ENCODE data around the gene PLEKHM2. TPM values are rescaled to one million over a fixed set of nuclear protein-coding genes. Genes with fewer than 3 reads are reported as not detected.

Gene PLEKHM2
- total RNA-seq, 1 experiment from 2014 or later = 45.9 TPM

GRCh38 chr1:15656464-15656863, 27.7 kb upstream of the PLEKHM2 start:
- Histone ChIP-seq H3K27me3 (ENCODE audit: insufficient read depth, low read length) (no peaks in the 10 kb centered on the region), H3K27ac (ENCODE audit: insufficient read length, low read depth, low read length) (no peak overlapping the region), H3K79me2 (ENCODE audit: insufficient read depth, low read length) (0 out of 2 replicates have a peak, but pooled peaks cover 2% of the 10 kb centered on the region), H3T11ph (ENCODE audit: low read length) (no peak overlapping the region), H3K9ac (ENCODE audit: extremely low read depth, insufficient read length, low read length) (no peak overlapping the region), H2BK20ac (ENCODE audit: low read depth, low read length, poor library complexity, severe bottlenecking) (no peak overlapping the region), H3K23ac (ENCODE audit: insufficient read length, low read depth, low read length) (no peak overlapping the region), H2BK15ac (ENCODE audit: low read depth, low read length) (no peak overlapping the region), H4K20me1 (ENCODE audit: control insufficient read depth, insufficient read depth, insufficient read length) (no peaks in the 10 kb centered on the region), H4K5ac (ENCODE audit: insufficient read length, low read depth, low read length) (no peak overlapping the region), H3K14ac (ENCODE audit: insufficient read depth, low read length) (no peak overlapping the region), H3K56ac (ENCODE audit: insufficient read length, low read depth, low read length) (no peak overlapping the region), H3K23me2 (ENCODE audit: insufficient read length, low read depth, low read length, poor library complexity, severe bottlenecking) (no peaks in the 10 kb centered on the region), H2BK12ac (ENCODE audit: insufficient read length, low read depth, low read length) (no peak overlapping the region), H2AFZ (ENCODE audit: low read length) (no peak overlapping the region), H3K4me2 (ENCODE audit: insufficient read depth, insufficient read length, low read length) (no peak overlapping the region), H4K8ac (replicated peaks; ENCODE audit: insufficient read length, low read depth, low read length) (no peak overlapping the region), H2BK120ac (ENCODE audit: low read depth, low read length, poor library complexity, severe bottlenecking) (no peak overlapping the region), H4K91ac (ENCODE audit: insufficient read length, low read depth, low read length) (no peak overlapping the region), H3K4ac (ENCODE audit: low read depth, low read length) (no peak overlapping the region), H2AK5ac (ENCODE audit: insufficient read length, low read length) (no peak overlapping the region), H3K79me1 (ENCODE audit: insufficient read depth, low read depth, low read length, poor library complexity, severe bottlenecking) (no peaks in the 10 kb centered on the region), H3K18ac (ENCODE audit: insufficient read length, low read depth, low read length) (no peak overlapping the region), H3K9me3 (ENCODE audit: control insufficient read depth, low read depth, low read length) (no peaks in the 10 kb centered on the region), H3K4me1 (ENCODE audit: insufficient read depth, low read length) (no peaks in the 10 kb centered on the region), H2BK5ac (ENCODE audit: insufficient read length, low read length) (no peak overlapping the region)
- no peak for TF ChIP-seq CTCF (conservative IDR thresholded peaks at IDR 0.05)
- no peaks in the 10 kb centered on the region for H3K9me3 Mint-ChIP-seq
- no peak overlapping the region; a peak in 1 of 7 replicates for H3K27ac Mint-ChIP-seq
- H3K27me3 Mint-ChIP-seq (ENCODE audit: low read depth) = no peaks in the 10 kb centered on the region
- WGBS (ENCODE audit: extremely low coverage, insufficient read length, low lambda C conversion rate) = no CpG with 5 or more reads among the region's 3 CpGs
- DNase-seq = no peak
- no peaks in the 10 kb centered on the region for H3K4me1 Mint-ChIP-seq
- H3K36me3 Mint-ChIP-seq (ENCODE audit: insufficient read depth in 1 of 3, low read depth in 3 of 3) = peaks cover 21 to 79% (median 63%) of the 10 kb centered on the region in 3 experiments; a peak in 6 of 7 replicates
- no peak overlapping the region for H3K4me3 Mint-ChIP-seq
